Heart left ventricle (tissue), 16 donors: ENCODE measurements around the gene COX10. TPM values are rescaled to one million over a fixed set of nuclear protein-coding genes. Genes with fewer than 3 reads are reported as not detected.

Experiments used
- ATAC-seq, 4 donors: fragments of 200-7000 bp; cut with Tn5 transposase; one replicate each; pipeline ENCODE4 v1.9.1; 2020 to 2022; ENCODE audit warnings: moderate library complexity in 4 of 4, mild to moderate bottlenecking in 3 of 4, moderate number of reproducible peaks in 1 of 4
- DNase-seq, 5 donors: peaks; one replicate each; pipeline ENCODE4 v3.0.0-alpha.2; 2020
- H3K27ac ChIP-seq, 12 donors: fragments of 200-600 bp; sonication (generic) in 4 of 12; one replicate each; pipeline versions ENCODE4 v1.5.0 to v1.8.0; 2016 to 2022; ENCODE audit warnings: mild to moderate bottlenecking in 2 of 12
- H3K27me3 ChIP-seq, 9 donors: fragments of 200-600 bp; sonication (generic) in 2 of 9; one replicate each; pipeline versions ENCODE4 v1.5.1 to v1.8.0; 2016 to 2022; ENCODE audit warnings: mild to moderate bottlenecking in 3 of 9
- H3K36me3 ChIP-seq, 9 donors: fragments of 200-600 bp; sonication (generic) in 2 of 9; one replicate each; pipeline versions ENCODE4 v1.5.0 to v1.8.0; 2018 to 2022; ENCODE audit warnings: mild to moderate bottlenecking in 2 of 9
- H3K4me1 ChIP-seq, 12 donors: fragments of 200-600 bp; sonication (generic) in 4 of 12; one replicate each; pipeline versions ENCODE4 v1.5.0 to v1.8.0; 2016 to 2022; ENCODE audit warnings: mild to moderate bottlenecking in 3 of 12
- H3K4me3 ChIP-seq, 12 donors: fragments of 200-600 bp; sonication (generic) in 4 of 12; one replicate each; pipeline versions ENCODE4 v1.5.0 to v1.8.0; 2017 to 2022; ENCODE audit warnings: mild to moderate bottlenecking in 9 of 12, moderate library complexity in 4 of 12
- H3K9me3 ChIP-seq, 12 donors: fragments of 200-600 bp; sonication (generic) in 4 of 12; one replicate each; pipeline versions ENCODE4 v1.5.0 to v1.8.0; 2016 to 2022; ENCODE audit warnings: mild to moderate bottlenecking in 1 of 12
- POLR2A ChIP-seq, 2 donors: fragments of 450-650 bp; IDR thresholded peaks; one replicate each; pipeline ENCODE4 v1.6.1; 2017; ENCODE audit warnings: antibody characterized with exemption in 2 of 2, mild to moderate bottlenecking in 2 of 2, moderate library complexity in 2 of 2
- WGBS, 4 donors: extraction: QIAGEN DNeasy Blood & Tissue Kit in 2 of 4; methylation state at CpG; one replicate each; pipeline versions ENCODE4 v1.1.5 to v1.1.7; 2013 to 2018; 5-methylcytosine and 5-hydroxymethylcytosine counted together
- intact Hi-C, 10 donors: fragments of 100-400 bp; cut with DNase I; formaldehyde crosslinking; loops; one replicate each; pipeline versions ENCODE4 v1.11.1 to v1.14.2; 2022
- polyA plus RNA-seq, 2 donors: library from polyadenylated mRNA; stranded (reverse); fragments of 200-250 nt; gene quantifications; one replicate each; pipeline ENCODE4 v1.2.3, GENCODE V29; 2013
- total RNA-seq, 9 donors: library from RNA; depleted of rRNA in 2 of 9; stranded (reverse); fragments of >200 nt in 2 of 9; fragmentation: NEBNext Ultra II Directional in 3 of 9; extraction: Animal tissue kit (Norgen Biotek cat#: 25700) in 3 of 9; gene quantifications; one replicate each; pipeline versions ENCODE4 v1.1.0 to v1.2.4, GENCODE V29; 2016 to 2023
- TF ChIP-seq, protein P1 (sequence below), 12 donors: fragments of 200-600 bp; sonication (generic) in 4 of 12; IDR thresholded peaks; one replicate each; pipeline versions ENCODE4 v1.5.0 to v1.8.0; 2018 to 2022; ENCODE audit warnings: antibody characterized with exemption in 12 of 12, mild to moderate bottlenecking in 5 of 12
- donor health status: ischemic (EF 13 %, LVEDD 7.1; RV severe dilation, severe dysfunction).
- donor health status: healthy with polysubstance abuse.
- donor health status: DM: no; HTN: yes; CAD: no.
- donor health status: DM: no; HTN: no; CAD: no.
- donor health status: ischemic (EF 25% LVEDD 6.9; RV normal size, moderate dysfunction).
- donor health status: ischemic (EF 25% LVEDD 5.7; RV mildly dilated, moderate dysfunction).
- donor health status: healthy.
- donor health status: DM: yes; HTN: yes; CAD: no.
- donor health status: ischemic (EF 35%, LVEDD 5.7; RV mildly dilated, moderate dysfunction).
- donor health status: nonischemic (EF 11% LVEDD 7.7; RV severe dilation, severe dysfunction).
- donor health status: DM: yes; HTN: yes; CAD: no.
- donor health status: PGD.
- donor health status: ischemic (EF 29% LVEDD 5.4; RV normal size, mild dysfunction).
- donor health status: nonischemic (EF 23%, LVEDD 6.1; RV moderate dilation, normal function).

The COX10 gene
- total and polyA plus RNA-seq, 11 donors = 17.8 to 96.0 (median 48.6) TPM

GRCh38 chr17:14103836-14104235, 34.5 kb downstream of the COX10 start:
- WGBS, 4 donors = 84 to 91% (median 88%) methylated on average over 8 of the region's 8 CpGs
- TF ChIP-seq POLR2A (IDR thresholded peaks at IDR 0.05) = no peak
- TF ChIP-seq, protein P1, sequence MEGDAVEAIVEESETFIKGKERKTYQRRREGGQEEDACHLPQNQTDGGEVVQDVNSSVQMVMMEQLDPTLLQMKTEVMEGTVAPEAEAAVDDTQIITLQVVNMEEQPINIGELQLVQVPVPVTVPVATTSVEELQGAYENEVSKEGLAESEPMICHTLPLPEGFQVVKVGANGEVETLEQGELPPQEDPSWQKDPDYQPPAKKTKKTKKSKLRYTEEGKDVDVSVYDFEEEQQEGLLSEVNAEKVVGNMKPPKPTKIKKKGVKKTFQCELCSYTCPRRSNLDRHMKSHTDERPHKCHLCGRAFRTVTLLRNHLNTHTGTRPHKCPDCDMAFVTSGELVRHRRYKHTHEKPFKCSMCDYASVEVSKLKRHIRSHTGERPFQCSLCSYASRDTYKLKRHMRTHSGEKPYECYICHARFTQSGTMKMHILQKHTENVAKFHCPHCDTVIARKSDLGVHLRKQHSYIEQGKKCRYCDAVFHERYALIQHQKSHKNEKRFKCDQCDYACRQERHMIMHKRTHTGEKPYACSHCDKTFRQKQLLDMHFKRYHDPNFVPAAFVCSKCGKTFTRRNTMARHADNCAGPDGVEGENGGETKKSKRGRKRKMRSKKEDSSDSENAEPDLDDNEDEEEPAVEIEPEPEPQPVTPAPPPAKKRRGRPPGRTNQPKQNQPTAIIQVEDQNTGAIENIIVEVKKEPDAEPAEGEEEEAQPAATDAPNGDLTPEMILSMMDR (IDR thresholded peaks at IDR 0.05) = no peak
- no peak for ATAC-seq
- intact Hi-C loops = no loop called here
- H3K27me3 ChIP-seq = no peaks in the 10 kb centered on the region
- no peak for DNase-seq
- H3K27ac ChIP-seq = no peak overlapping the region
- H3K36me3 ChIP-seq = peaks cover 0 to 26% (median 6%) of the 10 kb centered on the region in 9 donors
- H3K4me1 ChIP-seq = peaks cover 0 to 28% (median 5%) of the 10 kb centered on the region in 12 donors
- no peak overlapping the region for H3K4me3 ChIP-seq
- H3K9me3 ChIP-seq = no peaks in the 10 kb centered on the region

- 60 to 66% (median 61%) methylated on average over 3 of the region's 3 CpGs for WGBS, 4 donors
- Histone ChIP-seq H3K27me3 (no peaks in the 10 kb centered on the region), H3K9me3 (no peaks in the 10 kb centered on the region), H3K4me1 (peaks cover 0 to 22% (median 5%) of the 10 kb centered on the region in 12 donors), H3K36me3 (peaks cover 0 to 26% (median 6%) of the 10 kb centered on the region in 9 donors), H3K4me3 (no peak overlapping the region), H3K27ac (no peak overlapping the region)
- TF ChIP-seq POLR2A (IDR thresholded peaks at IDR 0.05) = no peak
- TF ChIP-seq, protein P1 (IDR thresholded peaks at IDR 0.05) = no peak
- intact Hi-C loops = no loop called here
- ATAC-seq (no peak), DNase-seq (no peak)
These were observed 35.4 kb downstream of the COX10 start for GRCh38 chr17:14104734-14105133.

- H3K4me1 ChIP-seq = peaks cover 0 to 14% (median 6%) of the 10 kb centered on the region in 12 donors
- no peaks in the 10 kb centered on the region for H3K9me3 ChIP-seq
- ATAC-seq (no peak), DNase-seq (no peak)
- H3K27ac ChIP-seq = no peak overlapping the region
- no peak for TF ChIP-seq POLR2A (IDR thresholded peaks at IDR 0.05)
- TF ChIP-seq, protein P1 (IDR thresholded peaks at IDR 0.05) = no peak
- no peaks in the 10 kb centered on the region for H3K27me3 ChIP-seq
- intact Hi-C loops = no loop called here
- H3K4me3 ChIP-seq = no peak overlapping the region
- peaks cover 0 to 12% (median 2%) of the 10 kb centered on the region in 9 donors for H3K36me3 ChIP-seq
These were observed 38.6 kb downstream of the COX10 start for GRCh38 chr17:14107889-14108288.

- intact Hi-C loops = no loop called here
- ATAC-seq (no peak), DNase-seq (no peak)
- Histone ChIP-seq H3K4me1 (peaks cover 0 to 9% (median 5%) of the 10 kb centered on the region in 12 donors), H3K27me3 (no peaks in the 10 kb centered on the region), H3K9me3 (no peaks in the 10 kb centered on the region), H3K27ac (no peak overlapping the region), H3K4me3 (no peak overlapping the region), H3K36me3 (no peaks in the 10 kb centered on the region)
- TF ChIP-seq, protein P1 (IDR thresholded peaks at IDR 0.05) = no peak
- TF ChIP-seq POLR2A (IDR thresholded peaks at IDR 0.05) = no peak
- WGBS, 4 donors = 92 to 99% (median 97%) methylated on average over 2 of the region's 2 CpGs
These were observed 43.1 kb downstream of the COX10 start for GRCh38 chr17:14112407-14112806.
